ENCODE data around the gene GLUD1.
"Not testable (repeated sequence)": the region's sequence is repeated elsewhere in the genome, so short reads cannot be mapped to it uniquely, and the experiment has no call there.

Gene GLUD1

GRCh38 chr10:87127607-87128156, 33.0 kb upstream of the GLUD1 start:
- H3K4me1 ChIP-seq (ENCODE audit: control insufficient read depth, low read length), result peaks cover 13% of the 10 kb centered on the region
- H3K9me3 ChIP-seq (ENCODE audit: control insufficient read depth, insufficient read depth, low read length); H4K20me1 ChIP-seq (ENCODE audit: control insufficient read depth, insufficient read depth, low read depth, low read length); H3K4me3 ChIP-seq (ENCODE audit: low read length); H3K4me2 ChIP-seq (ENCODE audit: low read length); H3K27ac ChIP-seq (ENCODE audit: low read depth, low read length); H3K27me3 ChIP-seq (ENCODE audit: control insufficient read depth, low read length); H3K36me3 ChIP-seq (ENCODE audit: control insufficient read depth, low read length); H3K9me2 ChIP-seq (replicated peaks; ENCODE audit: control insufficient read depth, low read length); H3F3A ChIP-seq (ENCODE audit: control insufficient read depth, insufficient read depth); H3K79me2 ChIP-seq (ENCODE audit: control insufficient read depth, low read length): not testable (repeated sequence)

DNA sequence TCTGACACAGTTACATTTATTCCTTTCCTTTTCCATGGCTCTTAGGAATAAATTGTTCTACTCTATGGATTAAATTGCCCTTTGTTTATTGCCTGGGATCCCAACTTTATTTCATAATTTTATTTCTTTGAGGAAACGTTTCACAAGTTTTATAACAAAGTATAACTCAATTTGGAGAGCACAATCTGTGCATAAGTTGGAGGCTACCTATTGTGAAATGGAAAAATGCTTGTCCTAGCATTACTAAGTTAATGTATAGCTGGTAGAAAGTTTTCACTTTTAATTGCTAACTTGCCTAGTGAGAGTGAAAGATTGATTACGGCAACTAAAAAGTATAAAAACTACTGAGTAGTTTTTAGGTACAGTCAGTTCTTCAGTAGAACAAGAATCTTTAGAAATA, 32.4 kb upstream of the GLUD1 start:
- not testable (repeated sequence) for H3F3A ChIP-seq (ENCODE audit: control insufficient read depth, insufficient read depth); H4K20me1 ChIP-seq (ENCODE audit: control insufficient read depth, insufficient read depth, low read depth, low read length); H3K79me2 ChIP-seq (ENCODE audit: control insufficient read depth, low read length); H3K27me3 ChIP-seq (ENCODE audit: control insufficient read depth, low read length); H3K9me2 ChIP-seq (replicated peaks; ENCODE audit: control insufficient read depth, low read length); H3K4me3 ChIP-seq (ENCODE audit: low read length); H3K27ac ChIP-seq (ENCODE audit: low read depth, low read length); H3K4me1 ChIP-seq (ENCODE audit: control insufficient read depth, low read length); H3K36me3 ChIP-seq (ENCODE audit: control insufficient read depth, low read length); H3K9me3 ChIP-seq (ENCODE audit: control insufficient read depth, insufficient read depth, low read length); H3K4me2 ChIP-seq (ENCODE audit: low read length)

DNA sequence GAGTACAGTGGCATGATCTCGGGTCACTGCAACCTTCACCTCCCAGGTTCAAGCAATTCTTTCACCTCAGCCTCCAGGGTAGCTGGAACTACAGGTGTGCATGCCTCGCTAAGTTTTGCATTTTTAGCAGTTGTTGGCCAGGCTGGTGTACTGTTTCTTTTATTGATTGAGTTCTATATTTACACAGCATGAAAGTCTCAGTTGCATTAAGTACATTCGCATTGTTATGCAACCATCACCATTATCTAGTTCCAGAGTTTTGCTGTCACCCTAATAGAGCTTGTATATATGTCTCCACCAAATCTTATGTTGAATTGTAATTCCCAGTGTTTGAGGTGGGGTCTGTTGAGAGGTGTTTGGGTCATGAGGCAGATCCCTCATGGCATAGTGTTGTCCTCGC, 28.7 kb upstream of the GLUD1 start:
- H3K4me3 ChIP-seq (ENCODE audit: low read length); H3K36me3 ChIP-seq (ENCODE audit: control insufficient read depth, low read length); H3K4me1 ChIP-seq (ENCODE audit: control insufficient read depth, low read length); H3K9me3 ChIP-seq (ENCODE audit: control insufficient read depth, insufficient read depth, low read length); H4K20me1 ChIP-seq (ENCODE audit: control insufficient read depth, insufficient read depth, low read depth, low read length); H3K27me3 ChIP-seq (ENCODE audit: control insufficient read depth, low read length); H3K4me2 ChIP-seq (ENCODE audit: low read length); H3K27ac ChIP-seq (ENCODE audit: low read depth, low read length); H3K9me2 ChIP-seq (replicated peaks; ENCODE audit: control insufficient read depth, low read length); H3K79me2 ChIP-seq (ENCODE audit: control insufficient read depth, low read length); H3F3A ChIP-seq (ENCODE audit: control insufficient read depth, insufficient read depth): not testable (repeated sequence)

DNA sequence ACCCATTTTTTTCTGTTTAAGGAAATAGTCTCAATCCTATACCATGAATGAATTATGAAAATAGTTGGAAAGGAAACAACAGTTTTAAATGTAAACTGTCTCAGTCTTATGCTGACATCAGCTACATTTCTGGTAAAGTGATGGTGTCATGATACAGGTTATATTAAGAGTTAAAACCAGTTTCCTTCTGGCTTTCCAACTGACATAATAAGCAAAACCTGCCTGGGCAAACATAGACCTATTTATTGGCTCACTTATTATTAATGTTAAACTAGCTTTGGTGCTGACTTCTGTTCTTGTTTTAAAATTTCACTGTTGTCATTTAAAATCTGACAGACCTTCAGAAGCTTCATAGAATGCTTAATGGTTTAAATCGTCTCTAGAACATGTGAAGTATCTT, 24.4 kb upstream of the GLUD1 start:
- H3K9me2 ChIP-seq (replicated peaks; ENCODE audit: control insufficient read depth, low read length); H3K27ac ChIP-seq (ENCODE audit: low read depth, low read length); H3F3A ChIP-seq (ENCODE audit: control insufficient read depth, insufficient read depth); H3K4me3 ChIP-seq (ENCODE audit: low read length); H3K27me3 ChIP-seq (ENCODE audit: control insufficient read depth, low read length); H3K4me2 ChIP-seq (ENCODE audit: low read length); H4K20me1 ChIP-seq (ENCODE audit: control insufficient read depth, insufficient read depth, low read depth, low read length); H3K4me1 ChIP-seq (ENCODE audit: control insufficient read depth, low read length); H3K79me2 ChIP-seq (ENCODE audit: control insufficient read depth, low read length); H3K9me3 ChIP-seq (ENCODE audit: control insufficient read depth, insufficient read depth, low read length); H3K36me3 ChIP-seq (ENCODE audit: control insufficient read depth, low read length): not testable (repeated sequence)

GRCh38 chr10:87118122-87118521, 23.5 kb upstream of the GLUD1 start:
- H3K9me2 ChIP-seq (replicated peaks; ENCODE audit: control insufficient read depth, low read length); H3K27ac ChIP-seq (ENCODE audit: low read depth, low read length); H3K79me2 ChIP-seq (ENCODE audit: control insufficient read depth, low read length); H3K27me3 ChIP-seq (ENCODE audit: control insufficient read depth, low read length); H3K4me1 ChIP-seq (ENCODE audit: control insufficient read depth, low read length); H3K4me2 ChIP-seq (ENCODE audit: low read length); H3K36me3 ChIP-seq (ENCODE audit: control insufficient read depth, low read length); H3F3A ChIP-seq (ENCODE audit: control insufficient read depth, insufficient read depth); H3K9me3 ChIP-seq (ENCODE audit: control insufficient read depth, insufficient read depth, low read length); H3K4me3 ChIP-seq (ENCODE audit: low read length); H4K20me1 ChIP-seq (ENCODE audit: control insufficient read depth, insufficient read depth, low read depth, low read length): not testable (repeated sequence)

DNA sequence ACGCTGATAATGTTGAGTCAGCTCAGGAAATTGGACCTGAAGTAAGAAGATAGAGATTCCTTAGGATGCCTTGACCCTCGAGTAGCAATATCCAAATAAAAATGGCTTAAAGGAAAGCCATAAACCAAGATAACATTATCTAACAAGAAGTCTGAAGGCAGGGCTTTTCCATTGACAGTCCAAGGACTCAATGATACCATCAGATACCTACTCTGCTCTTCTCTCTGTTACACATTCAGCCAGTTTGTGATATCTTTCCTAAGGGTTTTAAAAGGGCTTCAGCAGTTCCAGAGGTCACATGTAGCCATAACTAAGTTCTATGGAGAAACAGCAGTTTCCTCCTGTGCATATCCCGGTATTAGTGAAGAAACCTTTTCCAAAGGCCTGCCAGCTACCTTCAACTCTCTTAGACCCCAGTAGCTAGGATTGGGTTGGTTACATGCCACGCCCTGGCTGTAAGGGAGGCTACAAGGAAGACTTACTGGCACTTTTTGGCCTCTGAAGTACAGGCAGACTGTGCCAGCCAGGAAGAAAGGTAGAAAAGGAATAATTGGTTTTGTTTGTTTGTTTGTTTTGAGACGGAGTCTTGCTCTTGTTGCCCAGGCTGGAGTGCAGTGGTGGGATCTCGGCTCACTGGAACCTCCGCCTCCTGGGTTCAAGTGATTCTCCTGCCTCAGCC, 10.9 kb upstream of the GLUD1 start:
- TF ChIP-seq CTCF (IDR thresholded peaks at IDR 0.05; ENCODE audit: low read depth, low read length, poor library complexity, severe bottlenecking) (no peak), EZH2phosphoT487 (IDR thresholded peaks at IDR 0.05; ENCODE audit: borderline replicate concordance, low read length) (no peak)
- peaks cover 61% of the 10 kb centered on the region for H3K36me3 ChIP-seq (ENCODE audit: control insufficient read depth, low read length)
- H4K20me1 ChIP-seq (ENCODE audit: control insufficient read depth, insufficient read depth, low read depth, low read length), result 0 out of 2 replicates have a peak, but pooled peaks cover 2% of the 10 kb centered on the region

GRCh38 chr10:87104727-87105126, 10.1 kb upstream of the GLUD1 start:
- peaks cover 68% of the 10 kb centered on the region for H3K36me3 ChIP-seq (ENCODE audit: control insufficient read depth, low read length)
- peaks cover 38% of the 10 kb centered on the region for H3K79me2 ChIP-seq (ENCODE audit: control insufficient read depth, low read length)
- not testable (repeated sequence) for H3K4me1 ChIP-seq (ENCODE audit: control insufficient read depth, low read length); H4K20me1 ChIP-seq (ENCODE audit: control insufficient read depth, insufficient read depth, low read depth, low read length); H3K4me3 ChIP-seq (ENCODE audit: low read length); H3K27ac ChIP-seq (ENCODE audit: low read depth, low read length); H3K9me3 ChIP-seq (ENCODE audit: control insufficient read depth, insufficient read depth, low read length); H3K4me2 ChIP-seq (ENCODE audit: low read length); H3F3A ChIP-seq (ENCODE audit: control insufficient read depth, insufficient read depth); H3K27me3 ChIP-seq (ENCODE audit: control insufficient read depth, low read length); H3K9me2 ChIP-seq (replicated peaks; ENCODE audit: control insufficient read depth, low read length)

More for the DNA sequence above, 10.9 kb upstream of the GLUD1 start:
- H3K9me3 ChIP-seq (ENCODE audit: control insufficient read depth, insufficient read depth, low read length), result no peaks in the 10 kb centered on the region
- no peak overlapping the region for H3K4me3 ChIP-seq (ENCODE audit: low read length)
- H3K79me2 ChIP-seq (ENCODE audit: control insufficient read depth, low read length), result peaks cover 34% of the 10 kb centered on the region
- H3K4me2 ChIP-seq (ENCODE audit: low read length), result no peak overlapping the region
- no peaks in the 10 kb centered on the region for H3K27me3 ChIP-seq (ENCODE audit: control insufficient read depth, low read length)
- no peaks in the 10 kb centered on the region for H3K9me2 ChIP-seq (replicated peaks; ENCODE audit: control insufficient read depth, low read length)
- H3K27ac ChIP-seq (ENCODE audit: low read depth, low read length), result no peak overlapping the region
- no peaks in the 10 kb centered on the region for H3F3A ChIP-seq (ENCODE audit: control insufficient read depth, insufficient read depth)
- no peaks in the 10 kb centered on the region for H3K4me1 ChIP-seq (ENCODE audit: control insufficient read depth, low read length)
